Stimulated activated CD4-positive, alpha-beta T cell treated with anti-CD3 and anti-CD28 coated beads, Interleukin-4, amount 100 ng/mL, for 48 hours (primary cell): Measurements from ENCODE around the gene HOXD12.

Experiments used
- DNase-seq, 2 donors: peaks; one replicate each; pipeline ENCODE4 v3.0.0-alpha.2; 2020; ENCODE audit warnings: low read depth in 2 of 2

HOXD12 gene

GRCh38 chr2:176118601-176119339 is 19.2 kb downstream of the HOXD12 start:
- no peak for DNase-seq

- DNase-seq = no peak
Observed at GRCh38 chr2:176120364-176121189, 21.0 kb downstream of the HOXD12 start.

- DNase-seq = no peak
Observed at GRCh38 chr2:176121190-176122051, 21.8 kb downstream of the HOXD12 start.

GRCh38 chr2:176122052-176122682 is 22.6 kb downstream of the HOXD12 start:
- DNase-seq = no peak

GRCh38 chr2:176122683-176123410 is 23.3 kb downstream of the HOXD12 start, which contains the start of gene HOXD9:
Gene HOXD9, plus strand, starts transcription at chr2:176122719. Its CDS starts 50 bp downstream, at chr2:176122769.
- no peak for DNase-seq

- no peak for DNase-seq
Observed at GRCh38 chr2:176123411-176124109, 24.0 kb downstream of the HOXD12 start.

GRCh38 chr2:176124110-176124946 is 24.7 kb downstream of the HOXD12 start:
- DNase-seq = no peak

- DNase-seq = no peak
Observed at GRCh38 chr2:176124947-176125771, 25.6 kb downstream of the HOXD12 start.

- DNase-seq = no peak
Observed at GRCh38 chr2:176125772-176126054, 26.1 kb downstream of the HOXD12 start.

GRCh38 chr2:176126929-176127773 is 27.6 kb downstream of the HOXD12 start:
- DNase-seq = peak; percentile 43 to 64

GRCh38 chr2:176127774-176128072 is 28.1 kb downstream of the HOXD12 start:
- no peak for DNase-seq

GRCh38 chr2:176128172-176128981 is 28.8 kb downstream of the HOXD12 start:
- no peak for DNase-seq

- DNase-seq = no peak
Observed at GRCh38 chr2:176128982-176129796, 29.6 kb downstream of the HOXD12 start, which contains the start of gene HOXD8. Gene HOXD8, plus strand, starts transcription at chr2:176129705. Its CDS starts 662 bp downstream, at chr2:176130367.

- DNase-seq = no peak
Observed at GRCh38 chr2:176129813-176130146, 30.2 kb downstream of the HOXD12 start.

- no peak for DNase-seq
Observed at GRCh38 chr2:176130147-176130956, 30.8 kb downstream of the HOXD12 start.
